ENCODE data around the gene DDX52. TPM values are rescaled to one million over a fixed set of nuclear protein-coding genes. Genes with fewer than 3 reads are reported as not detected.
"Not testable (repeated sequence)": the region's sequence is repeated elsewhere in the genome, so short reads cannot be mapped to it uniquely, and the experiment has no call there.

Gene DDX52
- 10 to 100 TPM; 12.9 to 35.0 (median 24.8) TPM for total RNA-seq

GRCh38 chr17:37643118-37643766 is at the start of gene DDX52:
Gene DDX52, minus strand, starts transcription at chr17:37643446. Its CDS starts 26 bp downstream, at chr17:37643420.
- Histone ChIP-seq H3K4me1 (replicated peaks in 1 of 2) (peaks cover 7% of the 10 kb centered on the region in 2 donors), H3K4me3 (peak within 1 kb of the TSS; percentile 64 to 91 (median 80)), H3K27ac (peak within 1 kb of the TSS; percentile 51 to 81)
- in situ Hi-C loops (cut with MboI; ENCODE audit: low pct_unique_long_range_greater_than_20kb in 2 of 9, low sequenced_read_pairs in 9 of 9, unreplicated experiment in 9 of 9) = no loop called here
- ATAC-seq (replicated peaks in 6 of 8) = peak; percentile 93 to 99 (median 98)
- WGBS, 10 experiments = 0 to 5% (median 2%) methylated on average over 2 to 34 of the region's 43 CpGs; no CpG with 5 or more reads in 1 of the 10 experiments

- Histone ChIP-seq H3K27ac (no peak overlapping the region), H3K4me3 (no peak overlapping the region), H3K4me1 (replicated peaks in 1 of 2) (no peaks in the 10 kb centered on the region)
- ATAC-seq (replicated peaks in 6 of 8) = no peak
- 17 to 100% (median 86%) methylated on average over 1 to 4 of the region's 6 CpGs; no CpG with 5 or more reads in 3 of the 10 experiments for WGBS, 10 experiments
- in situ Hi-C loops (cut with MboI; ENCODE audit: low pct_unique_long_range_greater_than_20kb in 2 of 9, low sequenced_read_pairs in 9 of 9, unreplicated experiment in 9 of 9) = no loop called here
Observed at GRCh38 chr17:37691807-37692206, 48.6 kb upstream of the DDX52 start.

- in situ Hi-C loops (cut with MboI; ENCODE audit: low pct_unique_long_range_greater_than_20kb in 2 of 9, low sequenced_read_pairs in 9 of 9, unreplicated experiment in 9 of 9) = no loop called here
- 0 to 98% (median 53%) methylated on average over 1 to 7 of the region's 7 CpGs; no CpG with 5 or more reads in 4 of the 10 experiments for WGBS, 10 experiments
- Histone ChIP-seq H3K4me3 (no peak overlapping the region), H3K4me1 (replicated peaks in 1 of 2) (peaks cover 3 to 5% of the 10 kb centered on the region in 2 donors), H3K27ac (no peak overlapping the region)
- no peak for ATAC-seq (replicated peaks in 6 of 8)
Observed at GRCh38 chr17:37689317-37689716, 46.1 kb upstream of the DDX52 start.

- Histone ChIP-seq H3K27ac (peak overlapping the region in 1 of 2 donors; percentile 9), H3K4me1 (replicated peaks in 1 of 2) (peaks cover 14% of the 10 kb centered on the region in 2 donors), H3K4me3 (no peak overlapping the region)
- WGBS, 10 experiments = 10 to 83% (median 35%) methylated on average over 1 to 9 of the region's 9 CpGs; no CpG with 5 or more reads in 1 of the 10 experiments
- in situ Hi-C loops (cut with MboI; ENCODE audit: low pct_unique_long_range_greater_than_20kb in 2 of 9, low sequenced_read_pairs in 9 of 9, unreplicated experiment in 9 of 9) = no loop called here
- ATAC-seq (replicated peaks in 6 of 8) = peak in 4 of 8 experiments; percentile 38 to 66 (median 62)
Observed at GRCh38 chr17:37683454-37683984, 40.3 kb upstream of the DDX52 start.

- no peak overlapping the region for H3K4me3 ChIP-seq
- no peak for ATAC-seq (replicated peaks in 6 of 8)
- WGBS, 10 experiments = 0 to 100% (median 94%) methylated on average over 1 to 3 of the region's 3 CpGs; no CpG with 5 or more reads in 3 of the 10 experiments
- peaks cover 16 to 17% of the 10 kb centered on the region in 2 donors for H3K4me1 ChIP-seq (replicated peaks in 1 of 2)
- in situ Hi-C loops (cut with MboI; ENCODE audit: low pct_unique_long_range_greater_than_20kb in 2 of 9, low sequenced_read_pairs in 9 of 9, unreplicated experiment in 9 of 9) = no loop called here
- H3K27ac ChIP-seq = no peak overlapping the region
Observed at GRCh38 chr17:37682007-37682406, 38.8 kb upstream of the DDX52 start.

- H3K4me1 ChIP-seq (replicated peaks in 1 of 2) = peaks cover 28 to 31% of the 10 kb centered on the region in 2 donors
- no CpG with 5 or more reads among the region's 2 CpGs for WGBS, 10 experiments
- H3K27ac ChIP-seq; H3K4me3 ChIP-seq; in situ Hi-C loops (cut with MboI; ENCODE audit: low pct_unique_long_range_greater_than_20kb in 2 of 9, low sequenced_read_pairs in 9 of 9, unreplicated experiment in 9 of 9); ATAC-seq (replicated peaks in 6 of 8): not testable (repeated sequence)
Observed at GRCh38 chr17:37679995-37680394, 36.7 kb upstream of the DDX52 start.

- in situ Hi-C loops (cut with MboI; ENCODE audit: low pct_unique_long_range_greater_than_20kb in 2 of 9, low sequenced_read_pairs in 9 of 9, unreplicated experiment in 9 of 9) = no loop called here
- Histone ChIP-seq H3K4me1 (replicated peaks in 1 of 2) (peaks cover 22 to 26% of the 10 kb centered on the region in 2 donors), H3K27ac (no peak overlapping the region), H3K4me3 (no peak overlapping the region)
- no peak for ATAC-seq (replicated peaks in 6 of 8)
- WGBS, 10 experiments = 40 to 100% (median 75%) methylated on average over 1 of the region's 1 CpG; no CpG with 5 or more reads in 6 of the 10 experiments
Observed at GRCh38 chr17:37678036-37678435, 34.8 kb upstream of the DDX52 start.

GRCh38 chr17:37677021-37677420 is 33.8 kb upstream of the DDX52 start:
- Histone ChIP-seq H3K4me3 (no peak overlapping the region), H3K4me1 (replicated peaks in 1 of 2) (peaks cover 24 to 26% of the 10 kb centered on the region in 2 donors)

GRCh38 chr17:37676115-37676925 is 33.1 kb upstream of the DDX52 start:
- WGBS, 10 experiments = 0 to 80% (median 10%) methylated on average over 1 to 5 of the region's 7 CpGs; no CpG with 5 or more reads in 3 of the 10 experiments
- no peak overlapping the region for H3K4me3 ChIP-seq
- peak in 5 of 8 experiments; percentile 15 to 78 (median 70) for ATAC-seq (replicated peaks in 6 of 8)
- peaks cover 31% of the 10 kb centered on the region in 2 donors for H3K4me1 ChIP-seq (replicated peaks in 1 of 2)
- in situ Hi-C loops (cut with MboI; ENCODE audit: low pct_unique_long_range_greater_than_20kb in 2 of 9, low sequenced_read_pairs in 9 of 9, unreplicated experiment in 9 of 9) = no loop called here
- peak overlapping the region in 1 of 2 donors; percentile 27 for H3K27ac ChIP-seq

More at GRCh38 chr17:37677021-37677420, 33.8 kb upstream of the DDX52 start:
- WGBS, 10 experiments = 50 to 100% (median 86%) methylated on average over 1 of the region's 1 CpG; no CpG with 5 or more reads in 3 of the 10 experiments
- no peak overlapping the region for H3K27ac ChIP-seq
- in situ Hi-C loops (cut with MboI; ENCODE audit: low pct_unique_long_range_greater_than_20kb in 2 of 9, low sequenced_read_pairs in 9 of 9, unreplicated experiment in 9 of 9) = no loop called here
- ATAC-seq (replicated peaks in 6 of 8) = no peak

- WGBS, 10 experiments = 0 to 58% (median 30%) methylated on average over 1 of the region's 1 CpG; no CpG with 5 or more reads in 4 of the 10 experiments
Observed at GRCh38 chr17:37674511-37674910, 31.3 kb upstream of the DDX52 start.

GRCh38 chr17:37673386-37673785 is 30.1 kb upstream of the DDX52 start:
- WGBS, 10 experiments = 20 to 100% methylated on average over 1 of the region's 2 CpGs; no CpG with 5 or more reads in 8 of the 10 experiments
- in situ Hi-C loops (cut with MboI; ENCODE audit: low pct_unique_long_range_greater_than_20kb in 2 of 9, low sequenced_read_pairs in 9 of 9, unreplicated experiment in 9 of 9) = loop anchor here in 1 of 9 experiments (25.0 kb wide), 1 partner anchor 139 kb away; no protein-coding TSS in a partner anchor
- peaks cover 34 to 35% of the 10 kb centered on the region in 2 donors for H3K4me1 ChIP-seq (replicated peaks in 1 of 2)
- no peak for ATAC-seq (replicated peaks in 6 of 8)
- H3K27ac ChIP-seq = no peak overlapping the region
- H3K4me3 ChIP-seq = no peak overlapping the region

More at GRCh38 chr17:37674511-37674910, 31.3 kb upstream of the DDX52 start:
- Histone ChIP-seq H3K4me3 (no peak overlapping the region), H3K4me1 (replicated peaks in 1 of 2) (peaks cover 34 to 35% of the 10 kb centered on the region in 2 donors), H3K27ac (no peak overlapping the region)
- ATAC-seq (replicated peaks in 6 of 8) = no peak
- in situ Hi-C loops (cut with MboI; ENCODE audit: low pct_unique_long_range_greater_than_20kb in 2 of 9, low sequenced_read_pairs in 9 of 9, unreplicated experiment in 9 of 9) = loop anchor here in 1 of 9 experiments (25.0 kb wide), 1 partner anchor 138 kb away; no protein-coding TSS in a partner anchor

GRCh38 chr17:37672548-37673078 is 29.4 kb upstream of the DDX52 start:
- in situ Hi-C loops (cut with MboI; ENCODE audit: low pct_unique_long_range_greater_than_20kb in 2 of 9, low sequenced_read_pairs in 9 of 9, unreplicated experiment in 9 of 9) = loop anchor here in 1 of 9 experiments (25.0 kb wide), 1 partner anchor 140 kb away; no protein-coding TSS in a partner anchor
- peak in 2 of 8 experiments; percentile 42 to 80 for ATAC-seq (replicated peaks in 6 of 8)
- Histone ChIP-seq H3K4me3 (no peak overlapping the region), H3K4me1 (replicated peaks in 1 of 2) (peaks cover 34 to 35% of the 10 kb centered on the region in 2 donors), H3K27ac (no peak overlapping the region)
- WGBS, 10 experiments = 20 to 86% (median 80%) methylated on average over 1 to 3 of the region's 3 CpGs; no CpG with 5 or more reads in 5 of the 10 experiments
